ENCODE data around the gene NRG4.
A peak's percentile ranks its signal among the peaks of the same experiment; 100 is the strongest.
"Not testable (repeated sequence)": the region's sequence is repeated elsewhere in the genome, so short reads cannot be mapped to it uniquely, and the experiment has no call there.

Gene NRG4, protein sequence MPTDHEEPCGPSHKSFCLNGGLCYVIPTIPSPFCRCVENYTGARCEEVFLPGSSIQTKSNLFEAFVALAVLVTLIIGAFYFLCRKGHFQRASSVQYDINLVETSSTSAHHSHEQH

DNA sequence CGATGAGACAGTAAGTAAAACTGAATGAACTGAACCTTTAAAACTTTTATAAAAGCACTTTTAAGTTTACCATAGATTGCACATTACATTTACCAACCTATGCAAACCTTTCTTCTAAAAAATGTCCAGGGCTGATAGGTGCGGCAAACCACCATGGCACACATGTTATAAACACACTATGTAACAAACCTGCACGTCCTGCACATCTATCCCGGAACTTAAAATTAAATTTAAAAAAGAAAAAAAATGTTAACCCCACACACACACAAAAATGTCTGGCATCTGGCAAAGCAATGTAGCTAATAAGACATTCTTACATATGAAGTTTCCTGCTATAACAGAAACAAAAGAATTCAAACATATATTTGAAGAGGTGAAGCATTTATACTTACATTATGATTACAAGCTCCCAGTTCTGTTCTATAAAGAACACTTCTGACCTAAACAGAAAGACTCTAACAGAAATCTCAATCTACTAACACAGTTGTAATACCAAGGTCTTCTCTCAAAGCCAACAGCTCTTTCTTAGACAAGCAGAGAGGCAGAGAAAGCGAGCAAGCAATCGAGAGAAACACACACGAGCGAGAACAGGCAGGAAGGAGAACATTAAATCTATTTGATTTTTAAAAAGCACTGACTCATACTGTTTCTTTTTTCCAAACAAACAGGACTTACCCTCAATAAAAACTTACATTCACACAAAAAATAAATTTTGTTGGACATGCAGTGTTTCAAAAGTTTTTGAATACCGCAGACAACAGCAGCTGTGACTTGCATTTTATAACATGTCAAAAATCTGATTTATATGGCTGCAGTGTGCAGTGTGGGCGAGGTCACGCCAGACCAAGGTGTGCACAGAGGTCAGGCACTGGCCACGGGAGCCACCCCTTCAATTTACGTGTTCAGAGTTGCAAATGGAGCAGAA lies at the start of gene NRG4:
TSS of gene NRG4 (minus strand) at position 798 of the 925 bp plus-strand sequence. CDS start 1,194 bp downstream, outside the sequence.
- DNase-seq (ENCODE audit: low spot score), result no peak

DNA sequence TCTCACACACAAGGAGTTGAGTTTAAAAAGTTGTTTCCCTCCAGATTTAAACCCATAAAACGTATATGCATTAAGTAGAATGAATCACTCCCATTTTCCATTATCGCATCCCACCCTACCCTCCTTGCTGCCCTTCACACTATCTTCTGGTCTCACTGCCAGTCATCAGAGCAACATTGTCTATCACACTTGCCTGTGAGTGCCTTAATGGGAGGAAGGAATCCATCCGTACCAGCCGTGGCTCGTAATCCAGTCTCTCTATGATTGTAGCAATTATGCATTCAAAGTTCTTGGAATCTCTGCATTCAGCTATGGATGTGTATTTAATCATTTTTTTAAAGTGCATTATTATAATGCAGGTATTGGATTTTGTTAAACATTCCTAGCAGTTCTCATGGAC lies 49.5 kb upstream of the NRG4 start:
- DNase-seq (ENCODE audit: low spot score), result no peak

DNA sequence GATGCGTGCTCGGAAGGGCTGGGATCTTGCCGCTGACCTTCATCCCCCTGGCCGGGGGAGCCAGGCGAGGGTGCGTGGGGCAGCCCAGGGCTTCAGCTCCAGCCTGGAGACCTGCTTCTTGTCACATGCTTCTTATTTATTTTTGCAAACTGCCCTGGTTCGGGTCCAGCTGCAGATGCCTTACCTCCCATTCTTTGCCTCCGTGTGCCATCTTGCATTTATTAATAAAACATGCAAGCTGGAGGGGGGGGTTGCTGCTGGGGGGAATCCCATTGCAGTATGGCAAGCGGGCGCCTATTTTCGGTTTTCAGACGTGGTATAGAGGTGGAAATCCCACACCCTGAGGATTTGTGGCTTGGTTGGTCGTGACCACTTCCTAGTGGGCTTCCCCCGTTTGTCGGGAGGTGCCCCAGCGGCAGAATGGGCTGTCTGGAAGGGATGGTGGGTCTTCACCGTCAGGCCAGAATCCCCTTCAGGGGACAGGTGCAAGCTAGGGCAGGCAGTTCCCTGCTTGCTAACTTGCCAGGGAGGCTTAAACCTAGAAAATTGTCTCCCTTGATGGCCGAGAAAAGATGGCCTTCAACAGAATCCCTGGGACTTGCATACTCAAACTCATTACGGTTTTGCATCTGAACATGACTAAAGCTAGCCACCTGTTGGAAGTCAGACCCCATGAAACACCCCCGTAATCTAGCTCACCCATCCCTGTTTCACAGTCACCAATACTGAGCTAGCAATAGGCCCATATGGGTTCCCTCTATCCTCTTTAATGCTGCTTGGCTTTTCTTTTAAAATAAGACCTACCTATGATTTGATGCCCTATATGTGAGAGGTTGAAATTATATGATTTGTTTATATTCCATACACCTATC lies 48.1 kb upstream of the NRG4 start:
- no peak for DNase-seq (ENCODE audit: low spot score)

DNA sequence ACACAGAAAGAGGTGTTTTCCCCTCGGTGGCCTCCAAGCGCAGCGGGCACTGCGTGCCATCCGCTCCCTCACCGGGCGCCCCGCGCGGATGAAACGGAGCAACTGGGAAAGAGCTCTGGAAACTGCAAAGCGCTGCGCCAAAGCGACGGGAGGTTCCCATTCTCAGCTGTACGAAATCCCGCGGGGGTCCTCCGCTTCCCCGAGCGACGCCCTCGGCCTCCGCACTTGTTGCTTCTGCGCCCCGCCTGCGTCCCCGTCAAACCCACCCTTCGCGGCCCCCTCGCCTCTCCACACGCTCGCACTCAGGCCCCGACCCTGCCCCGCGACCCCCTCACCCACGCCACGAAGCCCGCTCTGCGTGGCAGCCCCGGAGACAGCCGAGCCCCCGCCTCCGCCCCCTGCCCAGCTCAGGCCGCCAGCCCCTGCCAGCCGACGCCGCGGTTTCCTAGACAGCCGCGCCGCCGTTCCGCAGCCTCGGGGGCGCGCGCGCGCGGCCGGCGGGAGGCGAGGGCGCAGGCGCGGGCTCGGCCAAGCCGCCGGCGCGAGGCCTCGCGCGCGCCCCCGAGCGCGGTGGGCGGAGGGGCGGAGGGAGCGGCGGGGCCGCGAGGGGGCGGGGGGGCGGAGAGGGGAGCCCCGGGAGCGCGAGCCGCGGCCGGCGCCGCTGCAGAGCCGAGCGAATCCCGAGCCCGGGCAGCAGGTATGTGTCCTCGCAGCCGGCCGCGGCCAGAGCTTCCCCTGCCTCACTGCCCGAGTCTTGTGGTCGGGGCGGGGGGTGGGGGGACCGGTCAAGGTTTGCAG lies 47.3 kb upstream of the NRG4 start, which contains the start of gene TMEM266:
TSS of gene TMEM266 (plus strand) at position 666 of the 798 bp plus-strand sequence. CDS start 74,279 bp downstream, outside the sequence.
- no peak for DNase-seq (ENCODE audit: low spot score)

DNA sequence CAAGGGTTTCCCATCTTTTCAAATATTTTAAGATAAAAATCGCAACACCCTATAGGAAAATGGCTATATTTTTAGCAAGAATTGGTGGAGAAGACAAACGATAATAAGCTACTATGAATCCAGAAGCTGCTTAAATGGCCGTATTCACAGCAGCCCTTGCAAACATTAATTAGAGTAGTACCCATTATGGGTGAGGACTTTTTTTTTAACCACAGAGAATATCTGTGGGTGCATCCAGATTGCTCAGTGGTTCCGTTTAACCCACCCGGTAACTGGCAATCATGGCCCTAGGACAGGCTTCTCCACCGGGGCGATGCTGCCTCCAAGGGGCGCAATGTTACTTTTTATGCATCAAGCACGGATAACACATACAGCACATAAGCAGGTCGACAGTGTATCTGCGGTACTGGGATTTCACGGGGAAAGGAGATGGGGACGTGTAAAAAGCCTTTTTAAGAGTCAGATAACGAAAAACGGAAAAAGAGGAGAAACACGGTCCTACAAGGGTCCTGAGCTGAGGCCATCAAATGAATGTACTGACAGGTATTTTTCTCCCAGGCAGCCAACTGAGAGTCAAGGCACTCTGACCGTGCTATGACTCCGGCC lies 46.6 kb upstream of the NRG4 start:
- no peak for DNase-seq (ENCODE audit: low spot score)

GRCh38 chr15:76057332-76058000 lies 45.2 kb upstream of the NRG4 start:
- peak; percentile 25 for DNase-seq (ENCODE audit: low spot score)

- DNase-seq (ENCODE audit: low spot score), result no peak
Measured at GRCh38 chr15:76056931-76057330, 44.7 kb upstream of the NRG4 start.

- DNase-seq (ENCODE audit: low spot score), result not testable (repeated sequence)
Measured at GRCh38 chr15:76054201-76054600, 42.0 kb upstream of the NRG4 start.

- DNase-seq (ENCODE audit: low spot score), result no peak
Measured at GRCh38 chr15:76038512-76038911, 26.3 kb upstream of the NRG4 start.

- no peak for DNase-seq (ENCODE audit: low spot score)
Measured at GRCh38 chr15:76035593-76035992, 23.4 kb upstream of the NRG4 start.

DNA sequence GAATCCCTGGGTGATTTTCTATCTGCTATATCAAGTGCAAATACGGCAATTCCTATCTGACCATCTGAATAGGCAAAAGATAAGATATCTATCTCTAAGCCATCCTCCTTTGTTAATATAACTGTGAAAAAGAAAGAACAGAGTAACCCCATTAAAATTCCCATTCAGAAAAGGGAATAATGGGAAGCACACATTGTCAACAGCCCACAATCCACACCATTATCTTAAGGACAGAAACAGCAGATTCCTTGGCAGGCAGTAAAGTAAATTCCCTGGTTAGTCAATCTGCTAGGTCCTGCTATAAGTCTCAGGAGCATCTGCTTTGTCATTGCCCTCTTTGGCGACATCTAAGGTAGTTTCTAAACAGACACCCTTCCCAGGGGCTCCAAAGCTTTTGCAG lies 21.9 kb upstream of the NRG4 start:
- no peak for DNase-seq (ENCODE audit: low spot score)

DNA sequence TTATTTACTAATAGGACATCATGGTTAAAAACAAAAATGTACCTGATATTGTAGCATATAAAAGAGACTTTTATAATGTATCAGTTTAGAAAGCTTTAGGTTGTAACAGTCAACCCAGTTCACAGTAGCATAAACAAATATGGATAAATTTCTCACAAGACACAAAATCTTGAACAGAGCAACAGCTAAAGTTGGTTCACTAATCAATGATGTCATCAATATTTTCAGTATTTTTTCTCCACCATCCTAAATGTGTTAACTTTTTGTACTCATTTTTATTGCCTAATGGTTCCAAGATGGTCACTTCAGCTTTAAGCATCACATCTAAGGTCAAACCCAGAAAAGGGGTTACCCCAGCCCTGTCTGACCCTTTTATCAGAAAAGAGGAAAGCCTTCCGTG lies 21.2 kb upstream of the NRG4 start:
- DNase-seq (ENCODE audit: low spot score), result no peak

DNA sequence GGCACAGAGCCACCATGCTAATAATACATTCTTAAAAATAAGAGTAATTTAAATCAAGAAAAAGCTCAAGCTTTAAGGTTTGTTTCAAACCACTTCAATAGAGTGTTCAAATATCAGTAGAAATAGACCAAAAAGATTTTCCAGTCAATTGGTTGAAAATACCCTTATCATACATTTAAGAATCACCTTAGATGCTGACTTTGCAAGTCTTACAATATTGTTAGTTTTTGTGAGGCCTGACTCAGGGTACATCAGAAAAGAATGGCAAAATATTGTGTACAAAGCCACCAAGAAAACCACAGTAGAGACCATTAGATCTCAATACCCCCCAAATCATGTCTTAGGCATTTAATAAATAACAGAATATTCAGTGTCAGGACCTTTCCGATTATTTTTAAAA lies 19.8 kb upstream of the NRG4 start:
- DNase-seq (ENCODE audit: low spot score), result no peak

DNA sequence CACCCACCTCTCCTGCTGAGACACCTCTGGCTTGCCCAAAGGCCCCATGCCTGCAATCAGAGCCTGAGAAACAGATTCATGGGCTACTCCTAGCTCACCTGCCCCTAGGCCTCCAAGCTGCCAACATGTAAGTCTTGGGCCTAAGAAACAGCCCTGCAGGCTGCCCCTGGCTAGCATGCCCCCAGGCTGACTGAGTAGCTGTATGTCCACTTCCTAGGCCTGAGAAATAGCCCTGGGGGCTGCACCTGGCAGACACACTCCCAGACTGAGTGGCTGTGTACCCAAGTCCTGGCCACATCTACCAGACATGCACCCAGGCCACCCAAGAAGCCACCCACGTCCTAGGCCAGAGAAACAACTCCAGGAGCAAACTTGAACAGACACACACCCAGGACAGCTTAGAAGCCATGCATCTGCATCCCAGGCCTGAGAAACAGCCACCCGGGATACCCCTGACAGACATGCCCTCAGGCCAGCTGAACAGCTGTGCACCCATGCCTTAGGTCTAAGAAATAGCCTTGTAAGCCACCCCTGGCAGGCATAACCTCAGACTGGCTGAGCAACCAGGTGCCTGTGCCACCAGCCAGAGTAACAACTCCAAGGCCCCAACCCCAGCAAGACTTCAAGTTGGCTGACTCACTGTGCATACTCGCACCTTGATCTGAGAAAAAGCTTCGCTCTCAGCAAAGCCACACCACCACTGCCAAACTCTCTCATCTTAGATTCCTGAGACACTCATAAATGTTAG lies 12.0 kb upstream of the NRG4 start:
- DNase-seq (ENCODE audit: low spot score), result no peak

- DNase-seq (ENCODE audit: low spot score), result not testable (repeated sequence)
Measured at GRCh38 chr15:76013470-76013869, 1.2 kb upstream of the NRG4 start.

GRCh38 chr15:76010613-76011012 lies 1.6 kb downstream of the NRG4 start:
- no peak for DNase-seq (ENCODE audit: low spot score)

DNA sequence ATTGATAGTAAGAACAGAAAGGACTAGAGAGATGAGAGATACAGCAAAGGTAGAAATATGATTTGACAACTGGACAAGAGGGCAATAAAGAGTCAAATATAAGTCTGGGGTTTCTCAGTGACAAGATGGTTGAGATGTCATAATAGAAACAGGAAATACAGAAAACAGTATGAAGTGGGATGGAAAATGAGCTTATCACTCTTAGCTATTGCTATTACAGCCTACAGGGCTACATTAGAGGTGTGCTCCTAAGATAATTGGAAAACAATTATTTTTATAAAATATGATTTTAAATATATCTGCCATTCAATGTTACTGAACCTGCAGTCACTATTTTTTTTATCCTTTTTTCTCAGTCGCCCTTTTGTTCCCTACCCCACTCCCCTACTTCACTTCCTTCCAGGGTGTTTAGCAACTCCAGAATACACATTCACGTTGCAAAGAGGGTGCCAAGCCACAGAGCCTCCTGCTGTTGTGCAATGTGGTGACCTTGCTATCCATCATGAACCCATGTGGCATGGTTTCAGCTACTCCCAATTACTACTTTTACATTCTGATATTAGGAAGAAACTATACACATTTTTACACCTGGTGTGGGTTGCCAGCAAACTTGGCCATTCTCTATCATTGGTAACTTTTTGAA lies 6.0 kb downstream of the NRG4 start:
- DNase-seq (ENCODE audit: low spot score), result no peak

GRCh38 chr15:76003364-76003763 lies 8.9 kb downstream of the NRG4 start:
- no peak for DNase-seq (ENCODE audit: low spot score)

DNA sequence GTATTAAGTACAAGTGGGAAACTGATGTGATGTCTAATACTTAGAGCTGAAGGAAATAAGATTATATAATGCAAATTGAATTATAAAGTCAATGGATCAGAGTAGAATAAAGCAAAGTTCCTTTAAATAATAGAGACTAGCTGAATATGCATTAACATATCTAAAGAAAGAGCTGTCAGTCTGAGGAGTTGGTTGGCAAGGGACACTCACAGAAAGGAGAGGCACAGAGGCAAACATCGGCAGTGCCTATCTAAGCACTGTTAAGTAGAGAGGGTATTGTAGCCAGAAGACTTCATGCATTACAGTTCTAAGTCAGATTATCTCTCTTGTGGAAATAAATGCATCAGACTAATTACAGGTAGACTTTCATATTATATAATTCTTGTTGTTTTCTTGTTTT lies 16.6 kb downstream of the NRG4 start:
- no peak for DNase-seq (ENCODE audit: low spot score)

All from CD4-positive, alpha-beta T cell treated with Interleukin-6 at 100 ng/mL for 8 hours (primary cell).